ENCODE results near the gene WIZ. TPM values are rescaled to one million over a fixed set of nuclear protein-coding genes. Genes with fewer than 3 reads are reported as not detected.
"Not testable (repeated sequence)": the region's sequence is repeated elsewhere in the genome, so short reads cannot be mapped to it uniquely, and the experiment has no call there.

The WIZ gene
- total RNA-seq, 1 experiment from 2014 or later: 17.3 TPM

DNA sequence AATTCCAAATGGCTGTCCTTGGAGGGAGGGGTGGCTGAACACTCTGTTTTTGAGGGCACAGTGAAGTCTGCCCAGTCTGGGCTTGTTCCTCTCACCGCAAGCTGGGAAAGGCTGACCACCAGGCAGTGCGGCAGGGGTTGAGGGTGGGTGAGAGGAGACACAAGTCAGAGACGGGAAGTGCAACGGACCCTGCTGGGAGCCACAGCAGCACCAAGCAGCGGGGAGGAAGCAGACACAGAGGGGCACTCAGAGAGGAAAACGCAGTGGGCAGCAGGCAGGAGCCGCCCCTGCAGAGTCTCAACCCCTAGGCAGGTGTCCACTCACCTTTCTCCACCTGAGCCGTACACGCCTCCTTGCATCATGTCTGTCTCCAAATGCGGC is 46.6 kb downstream of the WIZ start:
- DNase-seq (ENCODE audit: low spot score): no peak

- DNase-seq (ENCODE audit: low spot score): no peak
These were observed 47.2 kb downstream of the WIZ start for GRCh38 chr19:15402411-15403150.

DNA sequence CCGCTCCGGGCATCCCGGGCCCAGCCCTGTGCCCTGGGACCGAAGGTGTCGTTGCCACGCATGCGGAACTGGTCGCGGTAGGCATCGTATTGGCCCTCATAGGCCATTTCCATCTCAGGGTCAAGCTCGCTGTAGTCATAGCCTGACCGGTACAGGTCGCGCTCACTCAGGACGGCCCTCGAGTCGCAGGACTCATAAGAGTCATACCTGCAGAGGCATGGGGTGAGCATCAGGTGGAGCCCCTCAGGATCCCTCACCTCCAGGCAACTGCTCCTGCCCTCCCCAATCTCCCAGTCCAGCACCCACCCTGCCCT is 48.4 kb downstream of the WIZ start:
- DNase-seq (ENCODE audit: low spot score): no peak

DNA sequence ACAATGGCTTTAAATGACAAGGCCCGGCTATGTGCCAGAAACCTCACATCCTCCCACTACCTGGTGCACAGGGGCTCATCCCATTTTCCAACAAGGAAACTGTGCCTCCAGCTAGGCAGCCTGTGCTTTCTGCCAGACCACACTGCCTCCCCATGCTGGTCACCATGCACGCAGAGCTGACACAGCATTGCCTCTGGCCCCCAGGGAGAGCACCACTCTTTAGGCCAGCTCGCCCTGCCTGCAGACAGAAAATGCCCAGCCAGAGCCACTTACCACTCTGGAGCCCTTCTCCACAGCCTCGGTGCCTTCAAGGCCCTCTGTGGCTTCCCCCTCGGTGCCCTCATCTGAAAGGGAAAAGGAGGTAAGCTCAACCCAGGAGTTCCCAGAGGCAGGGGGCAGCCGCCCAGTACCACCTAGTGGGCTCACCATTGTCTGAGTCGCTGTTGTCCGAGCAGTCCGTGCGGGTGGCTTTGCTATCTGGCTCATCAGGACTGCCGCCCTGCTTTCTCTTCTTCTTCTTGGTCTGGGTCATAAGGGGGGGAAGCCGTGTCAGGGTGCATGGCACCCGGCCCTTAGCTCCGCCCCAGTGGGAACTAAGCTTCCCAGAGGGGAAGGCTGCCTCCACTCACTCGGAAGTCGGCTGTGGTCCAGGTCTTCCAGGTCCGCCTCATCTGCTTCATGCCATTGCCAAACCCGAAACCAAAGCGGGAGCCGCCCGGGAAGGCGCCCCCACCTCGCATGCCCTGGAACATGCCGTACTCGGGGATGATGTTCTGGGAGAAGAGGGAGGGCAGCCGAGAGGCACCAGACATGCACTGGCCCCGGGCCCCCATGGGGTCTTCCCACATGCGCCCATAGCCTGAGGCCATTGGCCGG is 49.0 kb downstream of the WIZ start:
- no peak for DNase-seq (ENCODE audit: low spot score)

- DNase-seq (ENCODE audit: low spot score): no peak
These were observed 50.1 kb downstream of the WIZ start for GRCh38 chr19:15399635-15400034.

- DNase-seq (ENCODE audit: low spot score): no peak
These were observed 50.6 kb downstream of the WIZ start for GRCh38 chr19:15399234-15399515.

DNA sequence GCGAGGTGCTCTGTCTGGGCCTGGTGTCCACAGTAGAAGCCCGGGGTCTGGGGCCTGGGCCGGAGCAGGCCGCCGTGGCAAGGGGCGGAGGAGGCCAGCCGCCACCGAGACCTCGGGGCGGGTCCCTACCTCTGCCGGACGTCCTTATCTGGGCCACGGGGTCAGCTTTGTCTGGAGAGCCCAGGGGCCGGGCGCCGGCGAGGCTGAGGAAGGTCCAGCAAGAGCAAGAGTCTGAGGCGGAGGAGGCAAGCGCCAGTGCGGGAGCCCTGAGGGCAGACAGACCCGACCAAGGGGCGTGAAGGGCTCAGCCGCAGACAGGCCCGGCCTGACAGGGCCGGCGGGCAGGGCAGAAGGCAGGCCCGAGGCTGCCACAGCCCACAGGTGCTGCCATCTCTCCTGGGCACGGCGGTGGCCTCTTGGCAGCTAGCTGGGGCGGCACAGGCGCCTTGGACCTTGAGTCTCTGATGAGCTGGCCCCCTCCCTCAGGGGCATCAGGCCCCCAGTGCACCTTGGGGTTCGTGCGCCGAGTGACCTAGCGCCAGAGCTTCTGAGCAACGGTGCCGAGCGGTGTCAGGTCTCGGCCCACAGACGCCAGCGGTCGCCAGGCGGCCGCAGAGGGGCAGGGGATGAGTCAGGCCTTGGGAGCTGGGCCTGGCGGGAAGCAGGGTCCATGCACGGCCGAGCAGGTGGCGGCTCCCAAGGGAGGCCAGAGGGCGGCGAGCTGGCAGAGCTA is 51.1 kb downstream of the WIZ start:
- no peak for DNase-seq (ENCODE audit: low spot score)

DNA sequence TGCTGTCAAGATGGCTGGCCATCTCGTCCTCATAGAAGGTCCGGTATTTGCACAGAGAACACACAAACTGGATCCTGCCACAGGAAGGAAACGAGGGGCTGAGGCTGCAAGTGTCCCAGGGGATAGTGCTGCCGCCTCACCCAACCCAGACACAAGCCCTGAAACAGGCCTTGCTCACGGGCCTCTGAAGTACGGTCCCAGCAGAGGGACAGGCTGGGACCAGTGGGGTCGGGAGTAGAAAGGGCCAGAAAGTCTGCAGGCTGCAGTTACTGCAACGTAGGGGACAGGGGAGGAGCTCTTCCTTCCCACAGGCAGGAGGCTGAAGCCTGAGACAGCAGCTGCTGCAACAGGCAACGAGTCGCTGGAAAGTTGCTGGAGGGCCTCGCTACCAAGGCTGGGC is 52.0 kb downstream of the WIZ start:
- no peak for DNase-seq (ENCODE audit: low spot score)

GRCh38 chr19:15397236-15397635 is 52.5 kb downstream of the WIZ start:
- no peak for DNase-seq (ENCODE audit: low spot score)

DNA sequence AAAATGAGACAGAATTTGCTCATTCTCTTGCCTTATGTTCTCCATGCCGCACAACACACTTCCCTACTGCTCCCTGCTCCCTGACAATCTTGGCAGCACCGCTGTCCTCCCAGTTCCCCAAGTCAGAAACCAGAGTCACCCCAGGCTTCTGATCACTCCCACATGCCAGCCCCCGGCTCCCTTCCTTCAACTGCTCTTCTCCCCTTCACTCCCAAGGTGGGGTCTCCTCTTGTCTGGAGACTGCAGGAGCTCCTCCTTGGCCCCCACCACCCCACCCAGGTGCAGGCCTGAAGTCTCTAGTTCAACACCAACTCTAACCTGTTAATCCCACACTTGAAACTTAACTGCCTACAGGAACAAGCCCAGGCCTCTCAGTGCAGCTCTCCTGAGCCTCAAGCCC is 53.3 kb downstream of the WIZ start:
- no peak for DNase-seq (ENCODE audit: low spot score)

GRCh38 chr19:15395251-15395650 is 54.5 kb downstream of the WIZ start:
- DNase-seq (ENCODE audit: low spot score): not testable (repeated sequence)

GRCh38 chr19:15394426-15394825 is 55.3 kb downstream of the WIZ start:
- no peak for DNase-seq (ENCODE audit: low spot score)

- no peak for DNase-seq (ENCODE audit: low spot score)
These were observed 55.8 kb downstream of the WIZ start for GRCh38 chr19:15393963-15394362.

DNA sequence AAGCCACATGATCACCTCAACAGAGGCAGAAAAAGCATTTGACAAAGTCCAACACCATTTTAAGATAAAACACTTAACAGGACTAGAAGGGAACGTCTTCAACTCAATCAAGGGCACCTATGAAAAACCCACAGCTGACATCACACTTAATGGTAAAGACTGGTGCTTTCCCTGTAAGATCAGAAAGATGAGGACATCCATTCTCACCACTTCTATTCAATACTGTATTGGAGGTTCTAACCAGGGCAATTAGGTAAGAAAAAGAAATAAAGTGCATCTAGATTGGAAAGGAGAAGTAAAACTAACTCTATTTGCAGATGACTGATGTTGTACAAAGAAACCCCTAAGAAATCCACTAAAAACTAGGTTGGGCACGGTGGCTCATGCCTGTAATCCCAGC is 58.9 kb downstream of the WIZ start:
- no peak for DNase-seq (ENCODE audit: low spot score)

GRCh38 chr19:15381864-15382263 is 67.9 kb downstream of the WIZ start:
- DNase-seq (ENCODE audit: low spot score): no peak

GRCh38 chr19:15381429-15381828 is 68.3 kb downstream of the WIZ start:
- DNase-seq (ENCODE audit: low spot score): no peak

DNA sequence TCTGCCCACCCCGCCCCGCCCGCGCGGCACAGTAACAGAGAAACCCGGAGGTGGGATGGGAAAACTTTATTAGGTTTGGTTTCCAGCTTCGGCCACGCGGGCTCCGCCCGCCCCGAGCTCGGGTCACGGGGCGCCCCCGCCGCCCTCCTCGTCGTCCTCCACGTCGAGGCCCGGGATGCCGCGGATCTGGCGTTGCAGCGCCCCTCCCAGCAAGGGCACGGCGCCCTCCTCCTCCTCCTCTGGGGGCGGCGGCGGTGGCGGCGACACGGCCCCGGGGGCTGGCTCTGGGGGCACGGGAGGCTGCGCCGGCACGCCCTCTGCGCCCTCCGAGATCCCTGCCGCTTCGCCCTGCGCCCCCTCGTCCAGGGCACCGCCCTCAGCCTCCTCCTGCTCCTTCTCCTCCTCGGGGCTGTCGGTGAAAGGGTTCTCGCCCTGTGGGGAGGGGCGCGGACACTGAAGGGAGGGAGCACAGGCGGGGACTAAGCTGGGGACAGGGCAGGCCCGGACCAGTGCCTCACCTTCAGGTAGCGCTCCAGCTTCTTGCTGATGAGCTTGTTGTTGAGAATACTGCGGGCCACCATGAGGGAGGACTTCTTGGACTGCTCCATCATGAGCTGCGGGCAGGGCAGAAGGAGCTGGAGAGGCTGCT is 69.6 kb downstream of the WIZ start:
- peak; percentile 73 for DNase-seq (ENCODE audit: low spot score)

- peak; percentile 99 for DNase-seq (ENCODE audit: low spot score)
These were observed 70.4 kb downstream of the WIZ start, which contains the start of gene AKAP8 for GRCh38 chr19:15379083-15379998. Gene AKAP8 (minus strand): TSS chr19:15379787. CDS start chr19:15379731, 56 bp downstream.

DNA sequence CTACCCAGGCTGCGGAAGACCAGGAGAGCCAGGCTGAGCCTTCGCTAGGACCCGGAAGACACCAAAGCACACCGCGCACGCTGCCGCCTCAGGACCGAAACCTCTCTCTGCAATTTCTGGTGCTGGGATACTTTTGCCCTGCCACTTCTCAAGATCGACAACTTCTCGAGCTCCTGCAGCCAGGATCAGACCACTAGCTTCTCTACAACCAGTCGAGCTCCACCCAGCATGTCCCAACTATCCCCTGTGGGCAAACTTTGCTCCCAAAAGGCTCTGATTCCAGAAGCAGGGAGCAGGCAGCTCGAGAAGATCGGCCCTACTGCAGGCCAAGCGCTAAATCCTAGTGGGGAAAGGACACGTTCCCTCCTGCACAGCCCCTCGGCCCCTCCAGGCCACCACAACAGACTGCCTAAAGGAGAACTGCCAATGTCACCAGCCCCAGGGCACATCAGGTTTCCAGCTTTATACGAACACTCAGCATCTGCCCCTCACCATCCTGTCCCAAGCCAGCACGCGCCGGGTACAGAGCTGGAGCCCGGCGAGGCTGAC is 71.1 kb downstream of the WIZ start:
- DNase-seq (ENCODE audit: low spot score): peak; percentile 37

DNA sequence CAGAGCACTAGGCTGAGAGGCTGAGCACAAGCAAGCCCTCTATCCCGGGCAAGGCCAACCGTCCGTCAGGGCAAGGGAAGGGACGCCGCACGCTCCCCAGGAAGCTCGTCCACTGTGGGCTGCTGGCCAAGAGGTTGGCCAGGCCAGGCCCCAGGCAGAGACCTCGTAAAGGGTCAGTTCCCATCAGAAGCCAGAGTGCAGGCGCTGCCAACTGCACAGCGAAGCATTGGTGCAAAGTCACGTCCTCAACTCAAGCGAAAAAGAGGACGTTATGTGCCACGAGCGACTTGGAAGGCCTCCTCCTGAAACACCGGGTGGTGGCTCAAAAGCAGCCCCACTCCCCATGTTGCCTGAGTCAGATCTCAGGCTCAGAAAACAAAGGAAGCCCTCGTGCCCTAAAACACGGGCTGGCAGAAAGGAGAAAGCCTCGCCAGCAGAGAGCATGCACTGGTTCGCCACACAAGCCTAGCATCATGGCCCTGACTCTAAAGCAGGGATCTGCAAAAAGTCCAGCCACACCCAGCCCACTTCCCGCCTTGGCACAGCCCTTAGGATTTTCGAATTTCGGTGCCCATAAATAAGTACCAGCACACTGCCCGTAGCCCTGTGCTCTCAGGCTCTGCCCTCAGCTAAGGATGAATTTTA is 74.8 kb downstream of the WIZ start:
- DNase-seq (ENCODE audit: low spot score): no peak

Measured in A172 (cell line).